GM06990 (cell line): ENCODE results near the gene IPP.

Experiments
- DNase-seq: peaks from one replicate; pipeline ENCODE4 v3.0.0-alpha.2; 2011; ENCODE audit not compliant: insufficient read length; ENCODE audit errors: extremely low read depth
- H3K27me3 ChIP-seq: replicated peaks from 2 replicates; pipeline ENCODE4 v1.6.0; 2011; ENCODE audit warnings: low read length; ENCODE audit not compliant: control insufficient read depth, insufficient read depth
- H3K36me3 ChIP-seq: 2 replicates; pipeline ENCODE4 v1.5.1; 2011; ENCODE audit warnings: low read length; ENCODE audit not compliant: control insufficient read depth, insufficient read depth
- H3K4me3 ChIP-seq: replicated peaks from 2 replicates; pipeline ENCODE4 v1.5.1; 2011; ENCODE audit warnings: low read depth, mild to moderate bottlenecking, control low read depth, low read length
- TF ChIP-seq, protein P1 (sequence below): IDR thresholded peaks from 2 replicates; pipeline ENCODE4 v1.5.1; 2011; ENCODE audit warnings: low read length, control low read depth, mild to moderate bottlenecking, inconsistent platforms; ENCODE audit not compliant: insufficient read depth, poor library complexity, severe bottlenecking

Gene IPP

DNA sequence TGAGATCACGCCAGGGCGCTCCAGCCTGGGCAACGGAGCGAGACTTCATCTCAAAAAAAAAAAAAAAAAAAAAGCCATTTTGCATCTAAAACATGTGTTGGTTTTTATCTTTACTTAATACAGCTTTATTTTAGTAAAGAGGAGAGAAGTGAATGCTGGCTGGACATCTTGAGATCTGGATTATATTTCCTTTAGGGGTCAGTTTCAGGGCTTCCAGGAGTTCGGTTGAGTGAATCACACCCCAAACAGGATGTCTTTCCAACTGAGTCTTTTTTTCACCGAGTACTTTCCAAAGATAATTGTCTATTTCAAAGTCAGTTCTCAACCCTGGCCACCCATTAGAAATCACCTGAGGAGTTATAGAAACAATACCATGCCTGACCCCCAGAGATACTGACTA, 16.6 kb upstream of the IPP start:
- Histone ChIP-seq H3K36me3 (no peaks in the 10 kb centered on the region), H3K27me3 (no peaks in the 10 kb centered on the region), H3K4me3 (no peak overlapping the region)
- no peak for DNase-seq
- TF ChIP-seq, protein P1, sequence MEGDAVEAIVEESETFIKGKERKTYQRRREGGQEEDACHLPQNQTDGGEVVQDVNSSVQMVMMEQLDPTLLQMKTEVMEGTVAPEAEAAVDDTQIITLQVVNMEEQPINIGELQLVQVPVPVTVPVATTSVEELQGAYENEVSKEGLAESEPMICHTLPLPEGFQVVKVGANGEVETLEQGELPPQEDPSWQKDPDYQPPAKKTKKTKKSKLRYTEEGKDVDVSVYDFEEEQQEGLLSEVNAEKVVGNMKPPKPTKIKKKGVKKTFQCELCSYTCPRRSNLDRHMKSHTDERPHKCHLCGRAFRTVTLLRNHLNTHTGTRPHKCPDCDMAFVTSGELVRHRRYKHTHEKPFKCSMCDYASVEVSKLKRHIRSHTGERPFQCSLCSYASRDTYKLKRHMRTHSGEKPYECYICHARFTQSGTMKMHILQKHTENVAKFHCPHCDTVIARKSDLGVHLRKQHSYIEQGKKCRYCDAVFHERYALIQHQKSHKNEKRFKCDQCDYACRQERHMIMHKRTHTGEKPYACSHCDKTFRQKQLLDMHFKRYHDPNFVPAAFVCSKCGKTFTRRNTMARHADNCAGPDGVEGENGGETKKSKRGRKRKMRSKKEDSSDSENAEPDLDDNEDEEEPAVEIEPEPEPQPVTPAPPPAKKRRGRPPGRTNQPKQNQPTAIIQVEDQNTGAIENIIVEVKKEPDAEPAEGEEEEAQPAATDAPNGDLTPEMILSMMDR = no peak

DNA sequence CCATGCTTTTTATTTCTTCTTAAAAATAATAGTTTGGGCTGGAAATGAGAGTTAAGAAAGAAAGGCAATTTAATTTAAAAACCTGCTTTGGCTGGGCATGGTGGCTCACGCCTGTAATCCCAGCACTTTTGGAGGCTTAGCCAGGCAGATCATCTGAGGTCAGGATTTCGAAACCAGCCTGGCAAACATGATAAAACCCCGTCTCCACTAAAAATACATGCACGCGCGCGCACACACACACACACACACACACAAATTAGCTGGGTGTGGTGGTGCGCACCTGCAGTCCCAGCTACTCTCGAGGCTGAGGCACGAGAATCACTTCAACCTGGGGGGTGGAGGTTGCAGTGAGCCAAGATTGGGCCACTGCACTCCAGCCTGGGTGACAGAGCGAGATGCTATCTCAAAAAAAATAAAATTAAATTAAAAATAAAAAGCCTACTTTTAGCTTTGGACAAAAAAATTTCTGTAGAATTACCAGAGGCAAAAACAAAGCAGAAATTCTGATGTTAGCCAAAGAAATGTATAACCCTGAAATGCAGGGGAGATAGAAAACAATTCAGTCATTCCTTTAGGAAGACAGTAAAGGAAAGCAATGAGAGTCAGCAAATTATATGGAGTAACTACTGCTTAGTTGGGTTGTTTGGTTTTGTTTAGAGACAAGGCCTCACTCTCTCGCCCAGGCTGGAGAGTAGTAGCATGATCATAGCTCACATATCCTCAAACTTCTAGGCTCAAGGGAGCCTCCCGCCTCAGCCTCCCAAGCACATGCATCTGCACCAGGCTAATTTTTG, 15.7 kb upstream of the IPP start:
- no peak overlapping the region for H3K4me3 ChIP-seq
- TF ChIP-seq, protein P1 = no peak

DNA sequence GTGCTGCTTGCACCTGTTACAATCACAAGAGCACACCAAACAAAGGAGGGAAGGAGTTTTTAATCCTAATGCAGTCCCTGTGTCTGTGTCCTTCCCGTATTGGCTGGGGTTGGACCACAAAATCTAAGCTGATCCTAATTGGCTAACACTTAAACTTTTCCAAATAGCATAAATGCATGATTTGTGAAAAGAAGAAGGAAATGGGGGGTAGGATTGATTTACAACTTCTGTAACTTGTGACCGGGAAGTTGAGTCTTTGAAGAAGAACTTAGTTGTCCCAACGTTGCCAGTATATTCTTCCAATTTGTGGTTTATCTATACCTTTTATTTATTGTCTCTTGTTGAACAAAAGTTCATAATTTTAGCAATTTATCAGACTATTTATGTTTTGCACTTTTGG, 11.8 kb upstream of the IPP start:
- H3K27me3 ChIP-seq = no peaks in the 10 kb centered on the region; the same call in none of the 2 replicates
- H3K36me3 ChIP-seq = no peaks in the 10 kb centered on the region
- TF ChIP-seq, protein P1 = no peak
- DNase-seq = no peak
- no peak overlapping the region for H3K4me3 ChIP-seq

More for the DNA sequence above, 15.7 kb upstream of the IPP start:
- H3K36me3 ChIP-seq = no peaks in the 10 kb centered on the region
- DNase-seq = no peak
- no peaks in the 10 kb centered on the region for H3K27me3 ChIP-seq

DNA sequence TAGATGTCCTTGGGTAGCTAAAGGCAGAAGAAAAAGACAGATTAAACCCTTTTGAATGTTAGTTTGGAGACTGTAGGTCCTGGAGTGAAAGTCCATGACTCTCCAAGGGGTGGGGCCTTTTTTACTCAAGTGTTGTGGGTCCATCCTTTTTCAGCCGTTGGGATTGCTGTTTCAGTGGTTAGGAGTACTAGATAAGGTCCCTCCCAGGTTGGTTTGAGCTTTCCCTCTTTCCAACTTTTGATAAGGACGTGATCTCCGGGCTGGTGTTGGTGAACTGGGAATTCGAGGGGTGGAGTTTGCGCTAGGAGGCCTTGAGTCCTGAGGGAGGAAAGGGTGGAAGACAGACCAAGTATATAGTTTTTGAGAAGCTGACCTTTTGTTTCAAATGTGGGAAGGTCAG, 5.2 kb upstream of the IPP start:
- H3K4me3 ChIP-seq = no peak overlapping the region
- TF ChIP-seq, protein P1 = no peak

DNA sequence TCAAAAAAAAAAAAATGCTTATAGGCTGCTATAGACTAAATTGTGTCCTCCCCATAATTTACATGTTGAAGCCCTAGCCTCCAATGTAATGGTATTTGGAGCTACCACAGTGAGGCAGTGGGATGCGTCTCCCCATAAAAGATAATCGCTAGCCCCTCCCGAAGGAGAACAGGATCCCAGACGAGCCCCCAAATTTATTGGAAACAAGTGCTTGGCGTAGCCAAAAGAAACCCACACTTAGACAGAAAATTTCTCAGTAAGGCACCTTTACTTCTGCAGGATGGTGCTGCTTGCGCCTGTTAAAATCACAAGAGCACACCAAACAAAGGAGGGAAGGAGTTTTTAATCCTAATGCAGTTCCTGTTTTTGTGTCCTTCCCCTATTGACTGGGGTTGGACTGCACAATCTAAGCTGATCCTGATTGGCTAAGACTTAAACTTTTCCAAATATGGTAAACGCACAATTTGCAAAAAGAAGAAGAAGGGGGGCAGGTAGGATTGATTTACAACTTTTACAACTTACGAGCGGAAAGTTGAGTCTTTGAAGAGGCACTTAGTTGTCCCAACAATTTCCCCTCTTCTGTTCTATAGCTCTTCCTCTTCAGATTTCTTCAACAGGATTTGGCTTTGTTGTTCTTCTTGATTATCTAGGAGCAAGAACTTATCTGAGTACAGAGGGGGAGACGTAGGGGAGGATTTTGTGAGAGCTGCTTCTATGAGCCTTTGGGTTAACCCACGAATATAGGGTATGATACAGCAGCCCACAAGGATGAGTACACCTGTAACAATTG, 3.0 kb upstream of the IPP start:
- no peaks in the 10 kb centered on the region for H3K36me3 ChIP-seq
- no peak for DNase-seq
- H3K4me3 ChIP-seq = no peak overlapping the region
- no peaks in the 10 kb centered on the region for H3K27me3 ChIP-seq
- TF ChIP-seq, protein P1 = no peak

More for the DNA sequence above, 5.2 kb upstream of the IPP start:
- H3K27me3 ChIP-seq = no peaks in the 10 kb centered on the region; the same call in none of the 2 replicates
- H3K36me3 ChIP-seq = no peaks in the 10 kb centered on the region
- no peak for DNase-seq
